ENCODE measurements around the gene KRTAP10-8.
"Not testable (repeated sequence)": the region's sequence is repeated elsewhere in the genome, so short reads cannot be mapped to it uniquely, and the experiment has no call there.

The KRTAP10-8 gene

GRCh38 chr21:44579056-44579832, 32.6 kb upstream of the KRTAP10-8 start:
- DNase-seq: no peak

GRCh38 chr21:44579833-44580144, 32.1 kb upstream of the KRTAP10-8 start:
- DNase-seq: no peak

- DNase-seq: not testable (repeated sequence)
These were observed 31.6 kb upstream of the KRTAP10-8 start, which contains the start of gene KRTAP10-5 for GRCh38 chr21:44580231-44580821. KRTAP10-5 (minus strand) TSS chr21:44580604; CDS start chr21:44580578, 26 bp downstream.

GRCh38 chr21:44581158-44581557, 30.7 kb upstream of the KRTAP10-8 start:
- no peak for DNase-seq

GRCh38 chr21:44582055-44582454, 29.8 kb upstream of the KRTAP10-8 start:
- DNase-seq: no peak

GRCh38 chr21:44583089-44583799, 28.6 kb upstream of the KRTAP10-8 start:
- no peak for DNase-seq

- DNase-seq: no peak
These were observed 28.1 kb upstream of the KRTAP10-8 start for GRCh38 chr21:44583800-44584147.

- DNase-seq: no peak
These were observed 26.0 kb upstream of the KRTAP10-8 start for GRCh38 chr21:44585892-44586291.

GRCh38 chr21:44589094-44589493, 22.8 kb upstream of the KRTAP10-8 start:
- DNase-seq: no peak

- no peak for DNase-seq
These were observed 22.1 kb upstream of the KRTAP10-8 start for GRCh38 chr21:44589586-44590305.

GRCh38 chr21:44590311-44590721, 21.6 kb upstream of the KRTAP10-8 start:
- DNase-seq: no peak

- DNase-seq: not testable (repeated sequence)
These were observed 20.7 kb upstream of the KRTAP10-8 start for GRCh38 chr21:44590897-44591800.

GRCh38 chr21:44591801-44592130, 20.1 kb upstream of the KRTAP10-8 start:
- not testable (repeated sequence) for DNase-seq

- DNase-seq: no peak
These were observed 19.2 kb upstream of the KRTAP10-8 start, which contains the start of gene KRTAP10-6 for GRCh38 chr21:44592446-44593311. KRTAP10-6 (minus strand) TSS chr21:44592505; CDS start chr21:44592484, 21 bp downstream.

GRCh38 chr21:44593598-44594405, 18.1 kb upstream of the KRTAP10-8 start:
- DNase-seq: no peak

- no peak for DNase-seq
These were observed 17.4 kb upstream of the KRTAP10-8 start for GRCh38 chr21:44594406-44594916.

- DNase-seq: no peak
These were observed 16.4 kb upstream of the KRTAP10-8 start for GRCh38 chr21:44595524-44595923.

- no peak for DNase-seq
These were observed 15.7 kb upstream of the KRTAP10-8 start for GRCh38 chr21:44596068-44596725.

GRCh38 chr21:44598061-44598460, 13.8 kb upstream of the KRTAP10-8 start:
- no peak for DNase-seq

All from left hindlimb (tissue), 1 donor.